Nasal cavity respiratory epithelium epithelial cell of viscerocranial mucosa (primary cell): ENCODE measurements around the gene OR2Y1. TPM values are rescaled to one million over a fixed set of nuclear protein-coding genes. Genes with fewer than 3 reads are reported as not detected.

Source experiments
- total RNA-seq: library from RNA; depleted of rRNA; stranded (reverse); fragments of >200 nt; gene quantifications from 2 replicates; pipeline ENCODE4 v1.2.3, GENCODE V29; 2014

The OR2Y1 gene
- not detected in 2 replicates for total RNA-seq

DNA sequence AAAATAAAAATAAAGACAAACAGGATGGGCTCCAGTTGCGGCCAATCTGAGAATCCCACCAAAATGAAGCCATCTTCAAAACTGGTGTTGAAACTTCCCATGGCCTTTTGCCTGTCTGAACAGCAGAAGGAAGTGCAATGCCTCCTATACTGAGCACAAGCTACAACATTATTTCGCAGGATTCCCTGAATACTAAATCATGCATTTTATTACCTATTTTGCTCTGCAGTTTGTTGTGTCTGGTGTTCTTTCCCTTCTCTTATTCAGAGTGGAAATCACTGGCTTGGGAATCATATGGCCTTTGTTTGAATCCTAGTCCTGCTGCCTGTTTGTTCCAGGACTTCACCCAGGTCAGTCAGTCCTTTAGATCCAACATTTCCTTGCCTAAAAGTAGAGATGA is at the start of gene OR2Y1:
Gene OR2Y1 (minus strand): TSS at position 101 of the 400 bp plus-strand sequence. CDS start 0 bp downstream, at position 101.

Other genes starting within 250 kb of the OR2Y1 start
- 48.2 and 57.7 TPM in 2 replicates for gene CNOT6, start 245.7 kb downstream of the OR2Y1 start, total RNA-seq
- not detected in 2 replicates for gene SCGB3A1, start 148.6 kb downstream of the OR2Y1 start, total RNA-seq
- gene FLT4, start 90.5 kb downstream of the OR2Y1 start, total RNA-seq = under 0.01 TPM in 1 of 2 replicates, not detected in the other
- gene MGAT1, start 62.7 kb upstream of the OR2Y1 start, total RNA-seq = 71.4 and 103 TPM in 2 replicates
- gene ZFP62, start 121.2 kb upstream of the OR2Y1 start, total RNA-seq = 14.7 and 38.8 TPM in 2 replicates
- gene BTNL8, start 159.1 kb upstream of the OR2Y1 start, total RNA-seq = not detected in 2 replicates
- not detected in 2 replicates for gene BTNL3, start 248.8 kb upstream of the OR2Y1 start, total RNA-seq